ENCODE measurements around the gene ASPG. TPM values are rescaled to one million over a fixed set of nuclear protein-coding genes. Genes with fewer than 3 reads are reported as not detected.

Gene ASPG
- total RNA-seq, 2 donors from 2014 or later: 78.5 to 161 TPM

DNA sequence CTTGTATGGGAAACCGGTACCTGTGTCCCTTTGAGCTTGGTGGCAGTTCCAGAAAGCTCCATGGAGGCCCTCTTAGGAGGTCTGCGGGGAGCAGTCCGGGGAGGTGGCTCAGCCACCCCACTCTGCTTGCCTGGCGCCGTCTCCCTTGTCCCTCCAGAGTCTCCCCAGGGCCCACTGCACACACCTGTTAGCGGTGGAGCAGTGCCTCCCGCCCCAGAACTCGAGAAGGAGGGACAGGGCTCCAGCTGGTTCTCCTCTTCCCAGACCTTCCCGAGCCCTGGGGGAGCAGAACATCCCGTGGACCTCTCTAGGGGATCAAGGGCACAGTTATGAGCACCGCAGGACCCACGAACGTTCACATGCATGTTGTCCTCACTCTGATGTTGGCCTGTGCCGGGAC, 10.8 kb downstream of the ASPG start:
- TF ChIP-seq, protein P1, sequence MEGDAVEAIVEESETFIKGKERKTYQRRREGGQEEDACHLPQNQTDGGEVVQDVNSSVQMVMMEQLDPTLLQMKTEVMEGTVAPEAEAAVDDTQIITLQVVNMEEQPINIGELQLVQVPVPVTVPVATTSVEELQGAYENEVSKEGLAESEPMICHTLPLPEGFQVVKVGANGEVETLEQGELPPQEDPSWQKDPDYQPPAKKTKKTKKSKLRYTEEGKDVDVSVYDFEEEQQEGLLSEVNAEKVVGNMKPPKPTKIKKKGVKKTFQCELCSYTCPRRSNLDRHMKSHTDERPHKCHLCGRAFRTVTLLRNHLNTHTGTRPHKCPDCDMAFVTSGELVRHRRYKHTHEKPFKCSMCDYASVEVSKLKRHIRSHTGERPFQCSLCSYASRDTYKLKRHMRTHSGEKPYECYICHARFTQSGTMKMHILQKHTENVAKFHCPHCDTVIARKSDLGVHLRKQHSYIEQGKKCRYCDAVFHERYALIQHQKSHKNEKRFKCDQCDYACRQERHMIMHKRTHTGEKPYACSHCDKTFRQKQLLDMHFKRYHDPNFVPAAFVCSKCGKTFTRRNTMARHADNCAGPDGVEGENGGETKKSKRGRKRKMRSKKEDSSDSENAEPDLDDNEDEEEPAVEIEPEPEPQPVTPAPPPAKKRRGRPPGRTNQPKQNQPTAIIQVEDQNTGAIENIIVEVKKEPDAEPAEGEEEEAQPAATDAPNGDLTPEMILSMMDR (IDR thresholded peaks at IDR 0.05): no peak
- H3K9me3 ChIP-seq: no peaks in the 10 kb centered on the region
- H3K4me1 ChIP-seq: peaks cover 0 to 13% of the 10 kb centered on the region in 2 donors
- no peak overlapping the region for H3K27ac ChIP-seq
- DNase-seq (ENCODE audit: low spot score): no peak
- no peaks in the 10 kb centered on the region for H3K27me3 ChIP-seq
- H3K4me3 ChIP-seq: no peak overlapping the region
- H3K36me3 ChIP-seq: peaks cover 14% of the 10 kb centered on the region

DNA sequence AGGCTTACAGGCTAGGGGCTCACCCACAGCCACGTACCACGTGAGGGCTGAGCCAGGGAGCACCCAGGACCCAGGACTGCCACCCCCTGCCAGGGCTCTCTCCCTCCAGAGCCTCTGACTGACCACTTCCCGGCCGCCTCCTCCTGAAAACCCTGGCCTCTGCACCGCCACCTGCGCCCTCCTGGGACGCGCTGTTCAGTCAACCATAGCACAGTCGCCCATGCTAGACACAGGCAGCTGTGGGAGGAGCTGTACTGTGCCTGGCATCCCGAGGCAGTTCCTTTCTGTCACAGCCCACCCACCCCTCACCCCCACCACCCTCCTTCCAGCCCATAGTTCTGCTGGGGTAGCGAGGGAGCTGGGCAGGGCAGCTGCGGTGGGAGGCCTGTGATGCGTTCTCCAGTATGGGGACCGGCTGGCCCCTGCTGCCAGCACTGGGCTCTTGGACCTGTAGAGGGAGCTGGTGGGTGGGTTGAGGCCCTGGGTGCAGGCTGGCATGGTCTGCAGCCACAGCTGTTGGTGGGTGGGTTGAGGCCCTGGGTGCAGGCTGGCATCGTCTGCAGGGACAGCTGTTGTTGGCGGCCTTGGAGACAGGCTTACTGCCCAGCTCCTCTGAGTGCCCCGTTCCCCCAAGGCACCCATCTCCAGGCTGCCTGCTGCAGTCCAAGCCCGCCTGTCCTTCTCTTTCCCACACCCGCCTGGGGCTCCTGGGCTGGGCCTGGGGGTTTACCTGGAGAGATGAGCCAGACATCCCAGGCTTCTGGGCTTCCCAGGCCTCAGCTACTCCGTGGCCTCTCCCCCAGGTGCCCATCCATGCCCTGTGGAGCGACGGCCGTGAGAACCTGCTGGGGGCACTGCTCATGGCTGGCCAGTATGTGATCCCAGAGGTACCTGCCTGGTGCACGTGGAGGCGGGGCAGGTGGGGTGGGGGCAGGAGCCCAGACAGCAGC, 11.5 kb downstream of the ASPG start:
- no peaks in the 10 kb centered on the region for H3K27me3 ChIP-seq
- DNase-seq (ENCODE audit: low spot score): no peak
- no peaks in the 10 kb centered on the region for H3K9me3 ChIP-seq
- peaks cover 0 to 14% of the 10 kb centered on the region in 2 donors for H3K4me1 ChIP-seq
- H3K4me3 ChIP-seq: no peak overlapping the region
- H3K27ac ChIP-seq: no peak overlapping the region
- peaks cover 14% of the 10 kb centered on the region for H3K36me3 ChIP-seq
- TF ChIP-seq, protein P1 (IDR thresholded peaks at IDR 0.05): no peak

DNA sequence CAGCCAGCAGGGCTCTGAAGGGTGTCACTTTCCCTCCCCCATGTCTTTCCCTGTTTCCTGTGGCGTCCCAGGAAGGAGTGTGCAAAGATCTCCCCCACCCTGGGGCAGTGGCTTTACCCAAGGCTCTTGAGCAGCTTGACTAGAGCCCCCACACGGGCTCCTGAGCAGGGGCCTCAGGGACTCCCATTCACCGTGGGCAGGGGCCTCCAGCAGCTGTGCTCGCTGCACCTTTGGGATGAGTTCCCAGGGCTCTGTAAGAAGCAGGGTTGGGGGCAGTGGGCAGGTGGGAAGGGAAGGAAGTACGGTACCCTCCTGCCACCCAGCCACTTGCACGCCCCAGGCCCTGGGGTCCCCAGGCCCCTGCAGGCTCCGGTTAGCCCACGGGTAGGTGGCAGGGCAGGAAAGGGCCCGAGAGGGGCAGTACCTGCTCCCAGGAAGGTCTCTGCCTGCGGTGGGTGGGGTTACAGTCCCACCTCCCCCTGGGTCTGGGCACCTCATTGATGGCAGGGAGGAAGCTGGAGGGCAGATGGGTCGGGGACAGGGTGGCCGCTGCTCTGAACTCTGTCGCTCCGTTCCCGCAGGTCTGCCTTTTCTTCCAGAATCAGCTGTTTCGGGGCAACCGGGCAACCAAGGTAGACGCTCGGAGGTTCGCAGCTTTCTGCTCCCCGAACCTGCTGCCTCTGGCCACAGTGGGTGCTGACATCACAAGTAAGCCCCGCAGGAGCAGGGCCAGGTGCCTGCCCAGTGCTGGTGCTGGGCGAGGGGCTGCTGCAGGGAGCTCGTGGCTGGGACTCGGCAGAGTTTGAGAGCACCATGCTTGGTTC, 13.0 kb downstream of the ASPG start:
- no peak for DNase-seq (ENCODE audit: low spot score)
- no peak overlapping the region for H3K27ac ChIP-seq
- TF ChIP-seq, protein P1 (IDR thresholded peaks at IDR 0.05): no peak
- peaks cover 0 to 17% of the 10 kb centered on the region in 2 donors for H3K4me1 ChIP-seq
- H3K36me3 ChIP-seq: peaks cover 14% of the 10 kb centered on the region
- no peaks in the 10 kb centered on the region for H3K9me3 ChIP-seq
- no peaks in the 10 kb centered on the region for H3K27me3 ChIP-seq
- no peak overlapping the region for H3K4me3 ChIP-seq

DNA sequence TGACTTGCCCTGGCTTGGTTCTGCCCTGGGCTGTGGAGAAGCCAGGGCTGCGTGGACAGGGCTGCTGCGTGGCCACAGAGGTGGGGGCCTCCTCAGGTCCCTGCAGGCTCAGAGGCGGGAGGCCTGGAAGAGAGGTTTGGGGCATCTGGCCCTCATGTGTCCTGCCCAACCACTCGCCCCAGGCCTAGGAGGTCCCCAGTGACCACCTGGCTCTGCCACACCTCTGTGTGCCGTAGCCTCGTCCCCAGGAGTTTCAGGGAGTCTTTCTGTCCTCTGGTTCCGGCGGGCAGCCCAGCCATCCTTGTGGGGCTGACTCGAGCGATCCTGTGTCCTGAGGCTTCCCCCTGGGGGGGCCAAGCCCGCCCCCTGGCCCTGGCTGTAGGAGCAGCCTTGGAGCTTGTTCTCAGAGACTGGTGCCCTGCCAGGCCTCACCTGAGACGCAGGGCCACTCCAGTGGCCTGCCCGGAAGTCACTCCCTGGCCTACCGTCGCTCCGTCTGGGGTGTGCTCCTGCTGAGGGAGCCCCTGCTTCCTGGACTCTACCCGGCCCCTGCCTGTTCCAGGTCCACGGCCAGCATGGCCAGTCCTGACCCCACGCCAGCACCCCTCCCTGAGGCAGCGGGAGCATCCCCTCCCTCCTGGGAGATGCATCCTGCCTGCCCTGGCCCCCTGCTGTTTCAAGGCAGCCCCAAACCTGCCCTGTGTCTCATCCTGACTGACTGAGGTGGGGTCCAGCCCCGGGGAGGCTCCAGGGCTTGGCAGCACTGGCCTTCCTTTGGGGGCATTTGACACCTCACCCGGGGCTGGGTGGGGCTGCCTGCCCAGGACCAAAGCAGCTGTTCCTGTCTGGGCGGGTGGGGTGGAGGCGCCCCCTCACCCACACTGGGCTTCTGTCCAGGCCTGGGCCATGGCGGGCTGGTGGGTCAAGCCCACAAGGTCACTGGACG, 13.9 kb downstream of the ASPG start:
- Histone ChIP-seq H3K9me3 (no peaks in the 10 kb centered on the region), H3K4me1 (peaks cover 0 to 26% of the 10 kb centered on the region in 2 donors), H3K36me3 (peaks cover 14% of the 10 kb centered on the region), H3K27me3 (no peaks in the 10 kb centered on the region), H3K4me3 (no peak overlapping the region), H3K27ac (no peak overlapping the region)
- TF ChIP-seq, protein P1 (IDR thresholded peaks at IDR 0.05): no peak
- no peak for DNase-seq (ENCODE audit: low spot score)
